ENCODE results near the gene CAMSAP1.

The CAMSAP1 gene

DNA sequence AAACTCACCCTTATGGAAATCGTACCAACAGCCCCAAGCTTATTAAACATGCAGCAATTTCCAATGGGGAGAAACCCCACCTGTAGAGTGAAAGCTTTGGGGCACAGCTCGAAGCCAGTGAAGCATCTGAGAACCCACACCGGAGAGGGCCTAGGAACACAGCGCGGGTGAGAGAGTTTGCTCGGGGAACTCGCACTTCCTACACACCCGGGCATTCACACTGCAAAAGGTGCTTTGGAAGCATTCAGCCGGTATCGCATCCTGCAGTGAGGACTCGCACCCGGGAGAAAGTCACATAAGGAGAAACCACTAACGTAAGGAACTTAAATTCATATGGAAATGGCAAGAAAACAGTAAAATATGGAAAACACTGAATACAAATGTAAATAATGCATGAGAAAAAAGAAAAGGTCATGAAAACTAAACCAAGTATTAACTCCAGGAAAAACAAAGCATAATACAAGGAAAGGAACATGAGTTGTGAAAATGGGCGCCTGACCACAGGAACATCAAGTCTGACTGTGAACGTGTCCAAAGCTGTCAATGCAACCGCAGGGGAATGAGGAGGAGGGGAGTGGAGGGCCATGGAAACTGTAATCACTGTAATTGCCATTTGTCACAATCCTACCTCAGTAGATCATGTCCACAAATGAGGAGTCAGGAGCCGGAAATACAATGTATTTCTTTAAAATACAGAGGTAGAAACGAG is 28.7 kb downstream of the CAMSAP1 start:
- no peak for DNase-seq

DNA sequence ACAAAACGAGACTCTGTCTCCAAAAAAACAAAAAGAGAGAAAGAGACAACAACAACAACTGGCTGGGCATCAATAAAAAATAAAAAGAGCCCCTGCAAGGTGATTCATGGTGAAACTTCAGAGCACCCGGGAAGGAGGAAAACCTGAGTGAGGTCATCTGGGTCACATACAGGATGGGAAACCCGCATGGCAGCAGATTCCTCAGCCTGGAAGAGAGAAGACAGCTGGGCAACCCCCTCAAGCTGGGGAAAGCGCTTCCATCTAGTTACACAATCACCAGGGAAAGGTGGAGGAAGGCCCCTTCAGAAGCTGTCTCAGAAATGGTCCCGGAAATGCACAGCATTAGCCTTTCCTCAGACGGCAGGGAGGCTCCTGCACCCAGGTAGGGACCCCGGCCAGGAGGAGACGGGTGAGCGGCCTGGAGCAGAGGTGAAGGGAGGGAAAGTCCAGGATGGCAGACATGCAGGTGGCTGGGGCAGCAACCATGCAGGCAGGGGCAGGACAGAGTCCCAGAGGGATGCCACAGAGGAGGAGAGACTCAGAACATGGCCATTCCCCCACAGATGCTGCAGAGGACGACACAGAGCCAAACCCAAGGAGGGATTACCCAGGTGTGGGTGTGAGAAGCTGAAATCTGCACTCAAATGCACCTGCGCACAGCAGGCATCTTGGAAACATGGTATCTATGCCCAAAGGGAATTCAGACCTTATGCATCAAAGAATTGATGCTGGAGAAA is 29.4 kb downstream of the CAMSAP1 start:
- DNase-seq = no peak

DNA sequence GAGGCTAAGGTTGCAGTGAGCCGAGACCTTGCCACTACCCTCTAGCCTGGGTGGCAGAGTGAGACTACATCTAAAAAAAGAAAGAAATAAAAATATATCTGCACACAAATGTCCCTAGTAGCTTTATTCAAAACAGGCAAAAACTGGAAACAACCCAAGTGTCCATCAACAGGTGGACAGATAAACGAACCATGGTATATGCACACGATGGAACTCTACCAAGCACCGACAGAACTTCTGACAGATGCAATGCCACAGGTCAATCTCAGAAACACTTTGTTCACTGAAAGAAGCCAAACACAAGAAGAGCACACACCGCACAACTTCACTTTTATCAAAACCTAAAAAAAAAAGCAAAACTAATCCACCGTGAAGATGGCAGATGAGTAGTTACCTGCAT is 30.4 kb downstream of the CAMSAP1 start:
- DNase-seq = no peak

DNA sequence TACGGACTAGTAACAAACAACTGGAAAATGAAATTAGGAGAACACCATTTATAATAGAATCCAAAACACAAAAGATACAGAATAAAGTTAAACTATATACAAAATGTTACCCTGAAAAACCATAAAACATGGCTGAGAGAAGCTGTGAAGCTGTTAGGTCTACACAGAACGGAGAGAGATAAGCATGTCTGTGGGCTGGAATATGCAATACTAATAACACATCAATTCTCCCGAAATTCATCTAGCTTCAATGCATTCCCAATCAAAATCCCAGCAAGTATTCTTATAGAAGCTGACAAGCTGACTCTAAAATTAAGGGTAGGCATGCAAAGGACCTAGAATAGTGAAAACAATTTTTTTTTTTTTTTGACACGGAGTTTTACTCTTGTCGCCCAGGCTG is 32.5 kb downstream of the CAMSAP1 start:
- no peak for DNase-seq

DNA sequence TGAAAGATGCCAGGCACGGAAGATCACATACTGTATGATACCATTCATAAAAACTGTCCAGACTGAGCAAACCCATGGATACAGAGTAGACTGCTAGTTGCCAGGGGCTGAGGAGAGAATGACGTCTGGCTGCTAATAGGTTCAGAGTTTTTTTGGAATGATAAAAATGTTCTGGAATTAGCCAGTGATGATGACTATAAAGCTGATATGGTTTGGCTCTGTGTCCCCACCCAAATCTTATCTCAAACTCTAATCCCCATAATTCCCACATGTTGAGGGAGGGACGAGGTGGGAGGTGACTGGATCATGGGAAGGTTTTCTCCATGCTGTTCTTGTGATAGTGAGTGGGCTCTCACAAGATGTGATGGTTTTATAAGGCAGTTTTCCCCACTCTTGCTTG is 37.4 kb downstream of the CAMSAP1 start:
- DNase-seq = no peak

DNA sequence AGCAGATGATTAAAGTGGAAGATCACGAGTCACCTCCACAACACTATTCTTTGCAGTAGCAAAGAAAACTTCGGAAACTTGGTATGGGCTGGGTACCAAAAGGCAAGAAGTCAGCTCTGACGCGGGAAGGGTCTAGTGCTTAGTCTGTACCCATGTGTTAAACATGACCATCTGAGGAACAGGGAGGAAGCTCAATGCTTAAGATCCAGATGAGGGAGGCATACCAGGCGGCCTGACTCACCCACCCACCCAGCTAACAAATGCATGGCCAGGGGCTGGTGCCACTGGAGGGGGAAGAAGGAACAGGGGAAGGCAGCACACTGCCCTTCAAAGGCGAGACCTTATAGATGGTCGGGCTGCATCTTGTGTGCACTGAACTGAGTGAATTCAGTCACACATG is 41.8 kb downstream of the CAMSAP1 start:
- no peak for DNase-seq

DNA sequence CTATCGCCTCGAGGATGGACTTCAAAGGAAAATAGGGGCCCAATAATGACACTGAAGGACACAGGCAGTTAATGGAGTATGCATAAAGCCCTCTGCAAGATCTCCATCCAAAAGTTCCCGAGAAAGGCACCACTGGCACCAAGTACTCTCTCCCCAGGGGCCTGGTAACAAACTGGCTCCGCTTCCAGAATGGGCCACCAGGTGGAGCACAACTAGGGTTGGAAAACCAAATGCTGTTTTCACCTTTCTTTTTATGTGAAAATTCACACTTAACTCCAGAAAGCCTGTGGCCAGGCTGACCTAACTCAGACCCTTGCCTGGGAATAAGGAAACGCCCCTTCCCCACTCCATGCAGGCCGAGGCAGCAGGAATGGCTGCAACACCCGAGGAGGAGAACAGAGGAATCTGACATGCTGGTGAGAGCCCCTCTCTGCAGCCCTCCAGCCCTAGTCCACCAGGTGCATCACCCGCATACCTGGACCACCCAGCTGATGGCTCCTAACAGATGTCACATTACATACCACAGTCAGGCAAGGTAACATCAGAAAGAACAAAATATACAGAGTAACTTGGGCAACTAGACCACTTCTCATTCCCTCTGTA is 42.8 kb downstream of the CAMSAP1 start:
- no peak for DNase-seq

DNA sequence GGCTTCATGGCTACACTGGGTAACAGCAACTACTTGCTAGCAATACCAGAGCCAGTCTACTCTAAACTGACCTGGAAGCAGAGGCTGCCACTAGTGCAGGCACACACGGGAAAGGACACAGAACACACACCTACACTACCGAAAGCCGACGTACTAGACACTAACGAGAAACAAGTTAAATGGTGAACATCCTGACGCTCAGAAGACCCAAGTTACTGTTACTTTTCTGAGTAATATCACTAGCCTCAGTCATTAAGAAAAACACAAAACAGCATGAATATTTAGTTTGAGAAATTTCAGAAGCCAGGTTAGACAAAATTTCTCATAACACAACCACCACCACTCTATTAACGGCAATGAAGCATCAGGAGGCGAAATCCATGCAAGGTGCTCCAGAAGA is 44.5 kb downstream of the CAMSAP1 start:
- DNase-seq = no peak

DNA sequence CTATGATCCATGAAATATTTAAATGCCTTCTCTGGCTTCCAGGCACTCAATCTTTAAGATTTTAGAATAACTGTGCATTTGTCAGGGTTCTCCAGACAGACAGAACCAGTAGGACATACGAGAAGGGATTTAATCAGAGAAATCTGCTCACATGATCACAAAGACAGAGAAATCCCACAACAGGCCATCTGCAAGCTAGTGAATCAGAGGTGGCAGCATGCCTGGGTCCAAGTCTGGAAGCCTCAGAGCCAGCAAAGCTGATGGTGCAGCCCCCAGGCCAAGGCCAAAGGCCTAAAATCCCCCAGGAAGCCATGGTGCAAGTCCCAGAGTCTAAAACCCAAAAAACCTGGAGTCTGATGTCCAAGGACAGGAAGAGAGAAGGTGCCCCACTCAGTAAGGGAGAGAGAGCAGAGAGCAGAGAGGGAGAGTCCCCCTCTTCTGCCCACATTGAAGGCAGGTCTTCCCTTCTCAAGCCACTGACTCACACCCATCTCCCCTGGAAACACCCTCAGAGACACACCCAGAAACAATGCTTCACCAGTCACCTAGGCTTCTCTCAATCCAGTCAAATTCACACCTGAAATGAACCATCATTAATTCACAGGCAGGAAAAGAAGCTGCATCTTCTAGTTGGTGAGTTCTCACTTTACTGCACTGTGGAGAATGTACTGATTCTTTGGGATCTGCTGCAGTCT is 48.7 kb downstream of the CAMSAP1 start:
- no peak for DNase-seq

DNA sequence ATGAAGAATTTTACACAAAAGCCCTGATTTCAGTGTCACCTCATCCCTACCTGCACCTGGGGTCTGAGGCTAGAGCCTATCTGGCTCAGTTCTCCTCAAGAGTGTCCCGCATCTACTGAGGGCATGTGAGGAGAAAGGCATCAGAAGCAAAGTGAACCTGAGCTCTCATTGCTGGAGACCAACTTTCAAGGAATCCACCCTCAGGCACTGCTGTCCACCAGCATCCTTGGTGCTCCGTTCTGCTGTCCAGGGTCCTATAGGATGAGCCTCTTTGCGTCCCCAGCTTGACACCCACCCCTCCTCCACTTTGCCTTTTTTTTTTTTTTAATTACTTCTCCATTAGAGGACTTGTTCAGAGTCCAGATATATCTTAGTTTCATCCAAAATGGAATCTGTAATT is 49.5 kb downstream of the CAMSAP1 start:
- DNase-seq = no peak

DNA sequence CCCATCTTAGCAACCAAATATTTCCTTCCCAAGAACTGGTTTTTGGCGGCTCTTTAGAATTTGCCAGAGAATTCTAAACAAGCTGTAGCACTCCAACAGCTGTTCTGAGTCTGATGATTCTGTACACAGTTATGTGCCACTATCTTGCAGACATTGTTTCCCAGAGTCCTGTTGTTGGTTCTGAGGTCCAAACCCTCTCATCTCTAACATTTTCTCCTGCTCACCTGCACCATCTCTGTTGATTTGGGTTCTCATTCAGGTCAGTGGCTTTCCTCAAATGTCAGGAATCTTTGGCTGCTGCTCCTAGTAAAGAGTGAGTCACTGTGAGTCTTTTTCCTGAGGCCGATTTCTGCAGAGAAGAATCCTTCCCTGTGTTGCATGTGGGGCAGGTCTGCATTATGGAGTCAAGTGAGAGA is 50.0 kb downstream of the CAMSAP1 start:
- DNase-seq = no peak

DNA sequence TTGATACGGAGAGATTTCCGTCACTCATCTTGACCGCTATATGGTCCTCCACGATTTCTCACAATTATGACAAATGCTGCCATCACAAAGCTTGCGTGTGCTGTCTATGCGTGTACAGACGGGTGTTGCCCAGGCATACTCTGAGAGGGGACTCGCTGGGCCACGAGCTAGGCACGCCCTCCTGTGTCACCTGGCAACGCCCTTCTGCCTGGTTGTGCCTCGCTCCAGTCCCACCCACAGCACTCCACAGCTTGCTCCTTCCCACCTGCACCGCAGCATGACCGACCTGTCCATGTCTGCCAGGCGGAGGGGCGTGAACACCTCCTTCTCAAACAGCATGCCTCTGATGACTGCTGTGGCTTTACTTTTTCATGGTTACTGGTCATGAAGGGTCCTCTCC is 55.6 kb downstream of the CAMSAP1 start:
- DNase-seq = no peak

DNA sequence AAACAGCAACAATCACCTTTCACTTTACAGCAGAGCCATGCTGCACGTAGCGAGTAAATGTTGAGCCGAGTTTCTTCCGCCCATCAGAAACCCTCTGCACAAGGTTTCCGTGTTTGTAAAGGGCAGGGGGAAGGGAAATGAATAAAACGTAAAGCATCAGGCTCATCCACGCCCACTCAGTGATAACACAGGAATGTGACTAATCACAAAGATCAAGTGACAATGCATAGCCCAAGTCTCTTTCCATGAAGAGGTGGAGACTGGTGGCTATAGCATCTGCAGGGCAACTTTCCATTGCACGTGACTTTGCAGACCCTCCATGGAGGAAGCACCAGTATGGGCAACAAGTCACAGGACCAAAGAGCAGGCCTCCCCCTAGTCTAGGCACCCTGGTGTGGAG is 56.6 kb downstream of the CAMSAP1 start:
- DNase-seq = no peak

DNA sequence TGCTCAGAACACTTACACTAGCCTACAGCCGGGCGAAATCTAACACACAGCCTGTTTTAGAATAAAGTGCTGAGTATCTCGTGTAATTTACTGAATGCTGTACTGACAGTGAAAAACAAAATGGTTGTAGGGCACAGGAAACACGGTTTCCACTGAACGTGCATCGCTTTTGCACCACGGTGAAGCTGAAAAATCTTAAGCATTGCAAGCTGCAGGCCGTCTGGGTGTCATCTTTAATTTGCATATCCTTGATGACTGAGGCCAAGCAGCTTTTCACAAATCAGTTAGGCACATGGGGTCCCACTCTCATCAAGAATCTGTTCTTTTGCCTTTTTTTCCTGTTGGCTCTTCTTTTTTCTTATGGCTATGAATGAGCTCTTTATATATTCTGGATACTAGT is 58.2 kb downstream of the CAMSAP1 start:
- DNase-seq = no peak

DNA sequence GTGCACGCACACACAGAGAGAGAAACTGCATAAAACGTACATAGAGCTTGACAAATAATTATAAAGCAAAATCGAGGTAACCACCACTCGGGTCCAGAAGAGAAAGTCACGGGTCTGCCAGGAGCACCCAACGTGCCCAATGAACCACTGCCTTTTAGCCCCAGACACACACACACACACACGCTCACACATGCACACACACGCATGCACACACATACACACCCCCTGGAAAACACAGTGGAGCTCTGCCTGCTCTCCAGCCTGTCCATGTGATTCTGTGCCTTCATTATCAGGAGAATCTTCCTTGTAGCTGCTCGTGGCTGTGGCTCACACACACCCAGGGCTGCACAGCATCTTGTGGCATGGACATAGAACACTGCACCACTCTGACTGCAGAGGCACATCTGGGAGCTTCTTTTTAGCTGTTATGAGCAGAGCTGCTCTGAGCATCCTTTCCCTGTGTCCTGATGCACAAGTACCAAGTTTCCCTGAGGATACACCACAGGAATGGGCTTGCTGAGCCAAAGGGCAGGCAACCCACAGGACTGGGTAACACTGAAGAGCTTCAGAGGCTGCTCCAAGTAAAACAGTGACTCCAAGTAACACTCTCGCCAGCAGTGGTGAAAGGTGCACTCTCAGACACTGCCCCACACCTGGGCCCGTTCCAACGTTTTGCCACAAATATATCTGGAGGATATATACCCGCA is 58.9 kb downstream of the CAMSAP1 start:
- no peak for DNase-seq

DNA sequence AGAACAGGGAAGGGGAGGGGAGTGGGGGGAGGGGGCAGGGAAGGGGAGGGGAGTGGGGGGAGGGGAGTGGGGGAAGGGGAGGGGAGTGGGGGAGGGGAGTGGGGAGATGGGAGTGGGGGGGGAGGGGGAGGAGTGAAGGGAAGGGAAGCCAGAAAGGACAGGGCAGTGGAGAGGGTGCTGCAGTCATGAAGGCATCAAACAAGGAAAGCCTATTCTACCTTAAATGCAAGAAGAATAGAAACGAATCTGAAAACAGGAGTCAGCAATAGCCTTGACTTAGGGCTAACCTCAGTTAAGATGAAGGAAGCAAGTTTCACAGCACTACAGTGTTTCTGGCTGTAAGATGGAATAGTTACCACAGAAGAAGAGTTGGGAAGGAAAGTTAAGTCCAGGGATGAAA is 59.5 kb downstream of the CAMSAP1 start:
- no peak for DNase-seq

DNA sequence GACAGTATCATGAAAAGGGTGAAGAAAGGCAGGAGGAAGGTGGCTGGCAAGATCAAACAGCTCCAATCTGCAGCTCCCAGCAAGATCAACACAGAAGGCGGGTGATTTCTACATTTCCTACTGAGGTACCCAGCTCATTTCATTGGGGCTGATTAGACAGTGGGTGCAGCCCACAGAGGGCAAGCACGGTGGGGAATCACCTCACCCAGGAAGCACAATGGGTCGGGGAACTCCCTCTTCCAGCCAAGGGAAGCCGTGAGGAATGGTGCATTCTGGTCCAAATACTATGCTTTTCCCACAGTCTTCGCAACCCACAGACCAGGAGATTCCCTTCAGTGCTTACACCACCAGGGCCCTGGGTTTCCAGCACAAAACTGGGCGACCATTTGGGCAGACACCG is 66.8 kb downstream of the CAMSAP1 start:
- DNase-seq = no peak

DNA sequence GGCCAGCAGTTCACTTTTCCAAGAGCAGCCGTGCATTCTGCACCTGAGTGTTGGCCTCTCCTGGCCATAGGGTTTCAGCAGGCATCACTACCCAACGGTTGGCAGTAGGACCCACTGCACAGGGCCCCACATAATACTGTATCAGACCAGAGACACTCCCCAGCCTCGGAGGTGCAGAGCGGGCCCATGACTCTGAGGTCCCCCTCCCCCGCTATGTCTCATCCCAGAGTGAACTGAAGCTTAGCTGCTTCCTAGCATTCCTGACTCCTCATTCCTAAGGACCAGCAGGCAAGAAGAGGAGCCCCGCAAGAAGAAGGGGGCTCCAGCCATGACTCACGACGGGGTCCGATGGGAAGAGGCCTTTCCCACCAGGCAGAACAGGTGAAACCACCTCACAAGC is 67.2 kb downstream of the CAMSAP1 start:
- no peak for DNase-seq

DNA sequence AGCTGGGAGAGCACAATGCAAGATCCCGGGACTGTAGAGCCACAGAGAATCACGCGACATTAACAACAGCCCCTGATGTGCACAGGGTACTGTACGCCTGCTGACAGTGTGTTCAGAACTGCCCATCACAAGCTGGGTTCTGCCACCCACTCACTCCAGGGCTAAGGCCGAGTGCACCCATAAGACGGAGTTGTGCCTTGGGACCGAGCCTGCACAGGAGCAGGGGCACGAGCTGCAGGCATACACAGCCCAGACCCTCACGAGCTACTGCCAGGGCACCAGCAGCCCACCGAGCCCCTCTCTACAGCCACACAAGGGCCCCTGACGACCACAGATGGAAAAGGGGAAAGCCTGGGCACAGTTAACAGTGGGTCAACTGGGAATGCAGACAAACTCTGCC is 67.8 kb downstream of the CAMSAP1 start:
- DNase-seq = no peak

DNA sequence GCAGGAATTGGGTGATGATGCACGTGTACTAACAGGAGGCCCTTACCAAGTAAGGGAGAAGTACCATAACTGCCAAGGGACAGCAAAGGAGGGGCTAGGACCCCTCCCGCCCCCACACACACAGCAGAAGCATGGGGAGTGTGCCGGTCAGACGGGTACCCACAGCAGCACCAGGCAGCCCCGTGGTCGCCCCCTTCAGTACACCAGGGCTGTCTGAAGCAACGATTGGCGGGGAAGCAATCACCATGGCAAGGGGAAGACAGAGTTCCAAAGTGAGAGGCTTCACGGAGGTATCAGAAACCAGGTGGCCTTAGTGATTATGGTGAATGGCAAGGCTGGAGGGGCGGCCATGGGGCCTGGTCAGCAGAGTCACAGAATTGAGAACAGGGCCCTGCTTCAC is 72.2 kb downstream of the CAMSAP1 start:
- no peak for DNase-seq

DNA sequence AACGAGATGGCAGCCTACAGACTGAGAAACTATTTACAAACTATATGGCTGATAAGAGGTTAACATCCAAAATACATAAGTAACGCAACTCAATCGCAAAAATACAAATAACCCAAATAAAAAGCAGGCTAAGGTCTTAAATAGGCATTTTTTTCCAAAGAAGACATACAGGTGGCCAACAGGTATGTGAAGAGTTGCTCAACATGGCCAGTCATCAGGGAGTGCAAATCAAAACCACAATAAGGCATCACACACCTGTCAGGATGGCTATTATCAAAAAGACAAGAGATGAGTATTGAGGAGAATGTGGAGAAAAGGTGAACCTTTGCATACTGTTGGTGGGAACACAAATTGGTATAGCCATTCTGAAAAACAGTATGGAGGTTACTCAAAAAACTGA is 73.5 kb downstream of the CAMSAP1 start:
- DNase-seq = no peak

DNA sequence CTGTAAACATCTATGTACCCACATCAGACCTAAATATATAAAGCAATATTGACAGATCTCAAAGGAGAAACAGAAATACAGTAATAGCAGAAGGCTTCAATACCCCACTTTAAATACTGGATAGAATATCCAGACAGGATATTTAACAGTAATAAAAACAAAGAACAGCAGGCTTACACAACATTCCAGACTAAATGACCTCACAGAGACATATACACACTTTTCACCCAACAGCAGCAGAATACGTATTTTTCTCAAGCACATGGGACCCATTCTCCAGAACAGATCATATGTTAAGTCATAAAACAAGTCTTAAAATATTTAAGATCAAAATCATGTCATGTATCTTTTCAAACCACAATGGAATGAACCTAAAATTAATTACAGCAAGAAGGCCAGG is 76.8 kb downstream of the CAMSAP1 start:
- no peak for DNase-seq

DNA sequence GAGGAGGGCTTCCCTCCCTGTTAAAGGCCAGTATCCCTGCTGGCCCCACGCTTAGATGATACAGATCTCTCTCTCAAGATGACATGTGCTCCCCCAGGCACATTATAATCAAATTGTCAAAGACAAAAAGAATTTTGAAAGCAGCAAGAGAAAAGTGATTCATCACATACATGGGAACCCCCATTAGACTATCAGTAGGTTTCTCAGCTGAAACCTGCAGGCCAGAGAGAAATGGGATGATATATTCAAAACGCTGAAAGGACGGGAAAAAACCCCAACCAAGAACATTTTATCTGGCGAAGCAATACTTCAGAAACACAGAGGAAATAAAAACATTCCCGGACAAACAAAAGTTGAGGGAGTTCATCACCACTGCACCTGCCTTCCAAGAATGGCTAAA is 78.7 kb downstream of the CAMSAP1 start:
- DNase-seq = no peak
